Measurements from ENCODE around the gene SEC14L1.

- no peak for TF ChIP-seq POLR2A (IDR thresholded peaks at IDR 0.05; ENCODE audit: extremely low read depth, insufficient read length)
- TF ChIP-seq, protein P1, sequence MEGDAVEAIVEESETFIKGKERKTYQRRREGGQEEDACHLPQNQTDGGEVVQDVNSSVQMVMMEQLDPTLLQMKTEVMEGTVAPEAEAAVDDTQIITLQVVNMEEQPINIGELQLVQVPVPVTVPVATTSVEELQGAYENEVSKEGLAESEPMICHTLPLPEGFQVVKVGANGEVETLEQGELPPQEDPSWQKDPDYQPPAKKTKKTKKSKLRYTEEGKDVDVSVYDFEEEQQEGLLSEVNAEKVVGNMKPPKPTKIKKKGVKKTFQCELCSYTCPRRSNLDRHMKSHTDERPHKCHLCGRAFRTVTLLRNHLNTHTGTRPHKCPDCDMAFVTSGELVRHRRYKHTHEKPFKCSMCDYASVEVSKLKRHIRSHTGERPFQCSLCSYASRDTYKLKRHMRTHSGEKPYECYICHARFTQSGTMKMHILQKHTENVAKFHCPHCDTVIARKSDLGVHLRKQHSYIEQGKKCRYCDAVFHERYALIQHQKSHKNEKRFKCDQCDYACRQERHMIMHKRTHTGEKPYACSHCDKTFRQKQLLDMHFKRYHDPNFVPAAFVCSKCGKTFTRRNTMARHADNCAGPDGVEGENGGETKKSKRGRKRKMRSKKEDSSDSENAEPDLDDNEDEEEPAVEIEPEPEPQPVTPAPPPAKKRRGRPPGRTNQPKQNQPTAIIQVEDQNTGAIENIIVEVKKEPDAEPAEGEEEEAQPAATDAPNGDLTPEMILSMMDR (IDR thresholded peaks at IDR 0.05; ENCODE audit: low read depth, low read length): no peak
Observed at GRCh38 chr17:77182205-77183172, 41.7 kb downstream of the SEC14L1 start.

All from NB4 (cell line).